ENCODE results near the gene GPBAR1. TPM values are rescaled to one million over a fixed set of nuclear protein-coding genes. Genes with fewer than 3 reads are reported as not detected.
A peak's percentile ranks its signal among the peaks of the same experiment; 100 is the strongest.

GPBAR1 gene
- total and polyA plus RNA-seq, 9 of the 15 experiments (the other 6 are each of a cell fraction or from before 2014, with no cell fraction given) = not detected

DNA sequence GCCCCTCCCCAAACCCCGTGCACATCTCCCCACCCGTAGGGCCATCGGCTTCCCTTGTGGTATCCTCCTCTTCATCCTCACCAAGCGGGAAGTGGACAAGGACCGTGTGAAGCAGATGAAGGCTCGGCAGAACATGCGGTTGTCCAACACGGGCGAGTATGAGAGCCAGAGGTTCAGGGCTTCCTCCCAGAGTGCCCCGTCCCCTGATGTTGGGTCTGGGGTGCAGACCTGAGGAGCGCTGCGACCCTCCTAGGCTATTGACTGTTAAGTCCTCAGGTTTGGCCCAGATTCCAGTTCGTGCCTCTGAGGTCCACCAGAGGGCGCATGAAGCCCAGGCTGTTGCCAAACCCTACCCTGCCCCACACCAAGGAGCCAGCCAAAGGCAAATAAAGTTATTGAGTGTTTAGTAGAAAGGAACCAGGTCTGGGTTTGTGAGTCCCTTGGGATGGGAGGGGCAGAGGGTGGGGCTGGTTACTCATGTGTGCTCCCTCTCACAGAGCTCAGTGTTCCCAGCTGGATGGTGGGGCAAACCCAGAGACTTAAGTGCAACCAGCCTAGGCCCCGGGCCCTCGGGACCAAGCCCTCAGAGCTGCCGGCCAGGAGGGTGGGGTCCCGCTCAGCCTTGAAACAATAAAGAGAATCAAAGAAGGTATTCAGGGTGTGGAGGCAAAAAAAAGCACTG is 11.9 kb downstream of the GPBAR1 start:
- ATAC-seq (peak; percentile 67), DNase-seq (ENCODE audit: extremely low read depth in 1 of 4, low spot score in 3 of 4) (peak; percentile 57 to 84 (median 63)), FAIRE-seq (peak; percentile 96)
- Histone ChIP-seq H2AFZ (ENCODE audit: low read depth, low read length) (no peak overlapping the region), H3K27me3 (ENCODE audit: control insufficient read depth in 2 of 2, insufficient read depth in 2 of 2, low read length in 2 of 2) (no peaks in the 10 kb centered on the region), H3K27ac (ENCODE audit: extremely low read depth, low read depth, low read length) (no peak overlapping the region), H3K36me3 (ENCODE audit: control insufficient read depth, insufficient read depth, low read length) (peaks cover 53% of the 10 kb centered on the region), H3K9me3 (replicated peaks; ENCODE audit: control insufficient read depth, insufficient read depth, low read depth, low read length) (no peaks in the 10 kb centered on the region), H3K4me1 (replicated peaks in 1 of 2; ENCODE audit: control insufficient read depth in 2 of 2, insufficient read depth in 2 of 2, low read length in 2 of 2) (peaks cover 4 to 25% of the 10 kb centered on the region in 2 experiments; a peak in 3 of 5 replicates), H3K4me2 (ENCODE audit: insufficient read depth, low read length) (0 out of 2 replicates have a peak overlapping the region, but pooled peaks have one; percentile 89), H4K20me1 (replicated peaks; ENCODE audit: control insufficient read depth, insufficient read depth, low read length) (0 out of 2 replicates have a peak, but pooled peaks cover 8% of the 10 kb centered on the region), H3K9me1 (ENCODE audit: control insufficient read depth, insufficient read depth, low read length) (no peaks in the 10 kb centered on the region), H3K79me2 (ENCODE audit: control insufficient read depth, insufficient read depth, low read length) (peaks cover 25% of the 10 kb centered on the region), H3K4me3 (no peak overlapping the region), H3K9ac (ENCODE audit: insufficient read depth in 1 of 2, low read depth in 2 of 2, low read length in 2 of 2) (peak overlapping the region in 1 of 2 experiments; percentile 75; a peak in 1 of 4 replicates)
- in situ Hi-C loops (cut with MboI) (no loop called here), intact Hi-C loops (cut with micrococcal nuclease) (loop anchor here (1.0 to 10.0 kb wide), 4 partner anchors 14 to 372 kb away; partner anchors contain the start of gene CATIP)
- BruUV-seq (replicated peaks) = no TSS peak
- ChIA-PET CTCF (ENCODE audit: low intra/inter-chr PET ratio) (interaction anchor here (0.7 to 2.0 kb wide), 3 partner anchors 84 to 376 kb away, joined by 3 to 8 read pairs (median 5); partner anchors contain the start of gene CATIP), POLR2A (interaction anchor here (0.5 to 1.0 kb wide), 3 partner anchors 12 to 174 kb away, joined by 3 to 5 read pairs (median 3); partner anchors contain the start of gene GPBAR1)
- 34% methylated on average over 16 of the region's 18 CpGs for WGBS (ENCODE audit: insufficient coverage, low coverage, missing lambda C conversion rate)
- TF ChIP-seq, protein P1, sequence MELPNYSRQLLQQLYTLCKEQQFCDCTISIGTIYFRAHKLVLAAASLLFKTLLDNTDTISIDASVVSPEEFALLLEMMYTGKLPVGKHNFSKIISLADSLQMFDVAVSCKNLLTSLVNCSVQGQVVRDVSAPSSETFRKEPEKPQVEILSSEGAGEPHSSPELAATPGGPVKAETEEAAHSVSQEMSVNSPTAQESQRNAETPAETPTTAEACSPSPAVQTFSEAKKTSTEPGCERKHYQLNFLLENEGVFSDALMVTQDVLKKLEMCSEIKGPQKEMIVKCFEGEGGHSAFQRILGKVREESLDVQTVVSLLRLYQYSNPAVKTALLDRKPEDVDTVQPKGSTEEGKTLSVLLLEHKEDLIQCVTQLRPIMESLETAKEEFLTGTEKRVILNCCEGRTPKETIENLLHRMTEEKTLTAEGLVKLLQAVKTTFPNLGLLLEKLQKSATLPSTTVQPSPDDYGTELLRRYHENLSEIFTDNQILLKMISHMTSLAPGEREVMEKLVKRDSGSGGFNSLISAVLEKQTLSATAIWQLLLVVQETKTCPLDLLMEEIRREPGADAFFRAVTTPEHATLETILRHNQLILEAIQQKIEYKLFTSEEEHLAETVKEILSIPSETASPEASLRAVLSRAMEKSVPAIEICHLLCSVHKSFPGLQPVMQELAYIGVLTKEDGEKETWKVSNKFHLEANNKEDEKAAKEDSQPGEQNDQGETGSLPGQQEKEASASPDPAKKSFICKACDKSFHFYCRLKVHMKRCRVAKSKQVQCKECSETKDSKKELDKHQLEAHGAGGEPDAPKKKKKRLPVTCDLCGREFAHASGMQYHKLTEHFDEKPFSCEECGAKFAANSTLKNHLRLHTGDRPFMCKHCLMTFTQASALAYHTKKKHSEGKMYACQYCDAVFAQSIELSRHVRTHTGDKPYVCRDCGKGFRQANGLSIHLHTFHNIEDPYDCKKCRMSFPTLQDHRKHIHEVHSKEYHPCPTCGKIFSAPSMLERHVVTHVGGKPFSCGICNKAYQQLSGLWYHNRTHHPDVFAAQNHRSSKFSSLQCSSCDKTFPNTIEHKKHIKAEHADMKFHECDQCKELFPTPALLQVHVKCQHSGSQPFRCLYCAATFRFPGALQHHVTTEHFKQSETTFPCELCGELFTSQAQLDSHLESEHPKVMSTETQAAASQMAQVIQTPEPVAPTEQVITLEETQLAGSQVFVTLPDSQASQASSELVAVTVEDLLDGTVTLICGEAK (IDR thresholded peaks at IDR 0.05) = peak; percentile 93
- TF ChIP-seq, protein P1 (CRISPR knock-in tag; IDR thresholded peaks at IDR 0.05) = peak; percentile 80
- TF ChIP-seq, protein P2, sequence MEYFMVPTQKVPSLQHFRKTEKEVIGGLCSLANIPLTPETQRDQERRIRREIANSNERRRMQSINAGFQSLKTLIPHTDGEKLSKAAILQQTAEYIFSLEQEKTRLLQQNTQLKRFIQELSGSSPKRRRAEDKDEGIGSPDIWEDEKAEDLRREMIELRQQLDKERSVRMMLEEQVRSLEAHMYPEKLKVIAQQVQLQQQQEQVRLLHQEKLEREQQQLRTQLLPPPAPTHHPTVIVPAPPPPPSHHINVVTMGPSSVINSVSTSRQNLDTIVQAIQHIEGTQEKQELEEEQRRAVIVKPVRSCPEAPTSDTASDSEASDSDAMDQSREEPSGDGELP (CRISPR knock-in tag; IDR thresholded peaks at IDR 0.05; ENCODE audit: borderline replicate concordance) = peak; percentile 61; the same call in 1 of the 2 replicates
- TF ChIP-seq COPS2 (conservative IDR thresholded peaks at IDR 0.05) = no peak
- TF ChIP-seq SP1 (CRISPR knock-in tag; IDR thresholded peaks at IDR 0.05) = peak; percentile 55; the same call in 1 of the 2 replicates
- no peak for TF ChIP-seq NCOR1 (IDR thresholded peaks at IDR 0.05)
- TF ChIP-seq, protein P3, sequence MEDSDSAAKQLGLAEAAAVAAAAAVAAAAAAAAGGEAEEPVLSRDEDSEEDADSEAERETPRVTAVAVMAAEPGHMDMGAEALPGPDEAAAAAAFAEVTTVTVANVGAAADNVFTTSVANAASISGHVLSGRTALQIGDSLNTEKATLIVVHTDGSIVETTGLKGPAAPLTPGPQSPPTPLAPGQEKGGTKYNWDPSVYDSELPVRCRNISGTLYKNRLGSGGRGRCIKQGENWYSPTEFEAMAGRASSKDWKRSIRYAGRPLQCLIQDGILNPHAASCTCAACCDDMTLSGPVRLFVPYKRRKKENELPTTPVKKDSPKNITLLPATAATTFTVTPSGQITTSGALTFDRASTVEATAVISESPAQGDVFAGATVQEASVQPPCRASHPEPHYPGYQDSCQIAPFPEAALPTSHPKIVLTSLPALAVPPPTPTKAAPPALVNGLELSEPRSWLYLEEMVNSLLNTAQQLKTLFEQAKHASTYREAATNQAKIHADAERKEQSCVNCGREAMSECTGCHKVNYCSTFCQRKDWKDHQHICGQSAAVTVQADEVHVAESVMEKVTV (CRISPR knock-in tag; IDR thresholded peaks at IDR 0.05) = peak; percentile 47; the same call in 1 of the 2 replicates
- peak; percentile 37; the same call in 1 of the 2 replicates for TF ChIP-seq HCFC1 (IDR thresholded peaks at IDR 0.05; ENCODE audit: low read depth, low read length)

All from K562 (cell line).